SJCRH30 (cell line): ENCODE measurements around the gene PYURF. TPM values are rescaled to one million over a fixed set of nuclear protein-coding genes. Genes with fewer than 3 reads are reported as not detected.

Source experiments
- DNase-seq, 2 experiments: peaks; one replicate each; pipeline ENCODE4 v3.0.0-alpha.2; 2015 to 2020
- H3K27ac ChIP-seq: fragments of 250-450 bp; sonication (Bioruptor Pico); 2 replicates; pipeline ENCODE4 v1.5.1; 2020; ENCODE audit warnings: mild to moderate bottlenecking, moderate library complexity
- H3K27me3 ChIP-seq: fragments of 250-450 bp; sonication (Bioruptor Pico); 2 replicates; pipeline ENCODE4 v1.5.1; 2020; ENCODE audit warnings: mild to moderate bottlenecking, moderate library complexity
- H3K36me3 ChIP-seq: fragments of 250-450 bp; sonication (Bioruptor Pico); 2 replicates; pipeline ENCODE4 v1.5.1; 2020; ENCODE audit warnings: mild to moderate bottlenecking, moderate library complexity
- H3K4me1 ChIP-seq: fragments of 250-450 bp; sonication (Bioruptor Pico); 2 replicates; pipeline ENCODE4 v1.5.1; 2020; ENCODE audit warnings: mild to moderate bottlenecking, moderate library complexity
- H3K4me3 ChIP-seq: fragments of 250-450 bp; sonication (Bioruptor Pico); 2 replicates; pipeline ENCODE4 v1.5.1; 2020; ENCODE audit warnings: mild to moderate bottlenecking, moderate library complexity
- H3K9me3 ChIP-seq: fragments of 250-450 bp; sonication (Bioruptor Pico); replicated peaks from 2 replicates; pipeline ENCODE4 v1.5.1; 2020; ENCODE audit warnings: mild to moderate bottlenecking, moderate library complexity
- total RNA-seq: library from RNA; depleted of rRNA; stranded (reverse); fragments of >200 nt; shearing (Covaris generic); gene quantifications from 2 replicates; pipeline ENCODE4 v1.2.3, GENCODE V29; 2014

PYURF gene
- total RNA-seq, 1 experiment from 2014 or later: 155 TPM

GRCh38 chr4:88524171-88524570 is 595 bp upstream of the PYURF start:
- peaks cover 22% of the 10 kb centered on the region for H3K36me3 ChIP-seq
- no peaks in the 10 kb centered on the region for H3K27me3 ChIP-seq
- DNase-seq: peak in 1 of 2 experiments; percentile 32
- peak overlapping the region; percentile 82 for H3K4me3 ChIP-seq
- H3K9me3 ChIP-seq: no peaks in the 10 kb centered on the region
- H3K27ac ChIP-seq: peak overlapping the region; percentile 75
- H3K4me1 ChIP-seq: peaks cover 10% of the 10 kb centered on the region

GRCh38 chr4:88522702-88523324 is 763 bp downstream of the PYURF start:
- Histone ChIP-seq H3K36me3 (peaks cover 22% of the 10 kb centered on the region), H3K9me3 (no peaks in the 10 kb centered on the region), H3K27me3 (no peaks in the 10 kb centered on the region), H3K4me3 (peak overlapping the region; percentile 82), H3K4me1 (peaks cover 10% of the 10 kb centered on the region), H3K27ac (peak overlapping the region; percentile 75)
- DNase-seq: peak; percentile 60 to 70

- peaks cover 6% of the 10 kb centered on the region; the same call in 1 of the 2 replicates for H3K4me1 ChIP-seq
- no peak overlapping the region for H3K27ac ChIP-seq
- no peaks in the 10 kb centered on the region for H3K9me3 ChIP-seq
- H3K36me3 ChIP-seq: peaks cover 22% of the 10 kb centered on the region
- H3K4me3 ChIP-seq: no peak overlapping the region
- no peaks in the 10 kb centered on the region for H3K27me3 ChIP-seq
- DNase-seq: no peak
Observed at GRCh38 chr4:88518911-88519310, 4.7 kb downstream of the PYURF start.

- H3K27me3 ChIP-seq: no peaks in the 10 kb centered on the region
- H3K4me3 ChIP-seq: no peak overlapping the region
- H3K27ac ChIP-seq: no peak overlapping the region
- no peaks in the 10 kb centered on the region for H3K9me3 ChIP-seq
- H3K36me3 ChIP-seq: peaks cover 22% of the 10 kb centered on the region
- H3K4me1 ChIP-seq: peaks cover 6% of the 10 kb centered on the region; the same call in 1 of the 2 replicates
- DNase-seq: no peak
Observed at GRCh38 chr4:88517825-88518224, 5.8 kb downstream of the PYURF start.

GRCh38 chr4:88516746-88517145 is 6.8 kb downstream of the PYURF start:
- Histone ChIP-seq H3K27ac (no peak overlapping the region), H3K4me3 (no peak overlapping the region), H3K9me3 (no peaks in the 10 kb centered on the region), H3K27me3 (no peaks in the 10 kb centered on the region), H3K4me1 (no peaks in the 10 kb centered on the region), H3K36me3 (peaks cover 18% of the 10 kb centered on the region)
- no peak for DNase-seq

GRCh38 chr4:88514557-88515511 is 8.7 kb downstream of the PYURF start:
- no peaks in the 10 kb centered on the region for H3K4me1 ChIP-seq
- no peak overlapping the region for H3K4me3 ChIP-seq
- DNase-seq: no peak
- H3K27ac ChIP-seq: no peak overlapping the region
- H3K9me3 ChIP-seq: no peaks in the 10 kb centered on the region
- H3K27me3 ChIP-seq: no peaks in the 10 kb centered on the region
- peaks cover under 1% of the 10 kb centered on the region for H3K36me3 ChIP-seq

- DNase-seq: no peak
- no peaks in the 10 kb centered on the region for H3K4me1 ChIP-seq
- no peak overlapping the region for H3K4me3 ChIP-seq
- no peaks in the 10 kb centered on the region for H3K27me3 ChIP-seq
- H3K27ac ChIP-seq: no peak overlapping the region
- no peaks in the 10 kb centered on the region for H3K36me3 ChIP-seq
- H3K9me3 ChIP-seq: no peaks in the 10 kb centered on the region
Observed at GRCh38 chr4:88511236-88511635, 12.3 kb downstream of the PYURF start.

GRCh38 chr4:88503344-88503743 is 20.2 kb downstream of the PYURF start:
- Histone ChIP-seq H3K27ac (no peak overlapping the region), H3K36me3 (no peaks in the 10 kb centered on the region), H3K4me3 (no peak overlapping the region), H3K27me3 (no peaks in the 10 kb centered on the region), H3K4me1 (no peaks in the 10 kb centered on the region), H3K9me3 (no peaks in the 10 kb centered on the region)
- no peak for DNase-seq

GRCh38 chr4:88497859-88498409 is 25.6 kb downstream of the PYURF start:
- H3K27me3 ChIP-seq: no peaks in the 10 kb centered on the region
- H3K4me1 ChIP-seq: no peaks in the 10 kb centered on the region
- no peak overlapping the region for H3K27ac ChIP-seq
- 0 out of 2 replicates have a peak, but pooled peaks cover 4% of the 10 kb centered on the region for H3K36me3 ChIP-seq
- no peaks in the 10 kb centered on the region for H3K9me3 ChIP-seq
- DNase-seq: no peak
- H3K4me3 ChIP-seq: no peak overlapping the region

GRCh38 chr4:88489100-88489761 is 34.3 kb downstream of the PYURF start:
- Histone ChIP-seq H3K4me1 (no peaks in the 10 kb centered on the region), H3K36me3 (peaks cover 8% of the 10 kb centered on the region; the same call in 1 of the 2 replicates), H3K27ac (no peak overlapping the region), H3K9me3 (no peaks in the 10 kb centered on the region), H3K4me3 (no peak overlapping the region), H3K27me3 (no peaks in the 10 kb centered on the region)
- DNase-seq: no peak

GRCh38 chr4:88481537-88481936 is 42.0 kb downstream of the PYURF start:
- DNase-seq: no peak
- Histone ChIP-seq H3K4me1 (no peaks in the 10 kb centered on the region), H3K9me3 (no peaks in the 10 kb centered on the region), H3K27me3 (no peaks in the 10 kb centered on the region), H3K4me3 (no peak overlapping the region), H3K27ac (no peak overlapping the region), H3K36me3 (peaks cover 8% of the 10 kb centered on the region; the same call in 1 of the 2 replicates)

GRCh38 chr4:88478247-88478646 is 45.3 kb downstream of the PYURF start:
- Histone ChIP-seq H3K4me3 (no peak overlapping the region), H3K27me3 (no peaks in the 10 kb centered on the region), H3K36me3 (peaks cover 8% of the 10 kb centered on the region; the same call in 1 of the 2 replicates), H3K4me1 (no peaks in the 10 kb centered on the region), H3K27ac (no peak overlapping the region), H3K9me3 (no peaks in the 10 kb centered on the region)
- no peak for DNase-seq

- Histone ChIP-seq H3K4me1 (no peaks in the 10 kb centered on the region), H3K27ac (no peak overlapping the region), H3K9me3 (no peaks in the 10 kb centered on the region), H3K4me3 (no peak overlapping the region), H3K36me3 (peaks cover 10% of the 10 kb centered on the region), H3K27me3 (no peaks in the 10 kb centered on the region)
- no peak for DNase-seq
Observed at GRCh38 chr4:88477229-88477860, 46.2 kb downstream of the PYURF start.
